T-helper 1 cell (primary cell): ENCODE measurements around the gene SMCHD1.
"Not testable (repeated sequence)": the region's sequence is repeated elsewhere in the genome, so short reads cannot be mapped to it uniquely, and the experiment has no call there.

Experiments used
- DNase-seq, 5 donors: peaks; one replicate each; pipeline ENCODE4 v3.0.0-alpha.2; 2012 to 2020

The SMCHD1 gene

GRCh38 chr18:2717407-2717806 lies 61.9 kb downstream of the SMCHD1 start:
- DNase-seq: no peak

- DNase-seq: no peak
These were observed 63.5 kb downstream of the SMCHD1 start for GRCh38 chr18:2719040-2719439.

- DNase-seq: no peak
These were observed 67.7 kb downstream of the SMCHD1 start for GRCh38 chr18:2723207-2723606.

- no peak for DNase-seq
These were observed 74.2 kb downstream of the SMCHD1 start for GRCh38 chr18:2729757-2730156.

GRCh38 chr18:2736823-2737222 lies 81.3 kb downstream of the SMCHD1 start:
- no peak for DNase-seq

GRCh38 chr18:2740082-2740481 lies 84.6 kb downstream of the SMCHD1 start:
- not testable (repeated sequence) for DNase-seq

- no peak for DNase-seq
These were observed 90.7 kb downstream of the SMCHD1 start for GRCh38 chr18:2746274-2746673.

- DNase-seq: no peak
These were observed 102.8 kb downstream of the SMCHD1 start for GRCh38 chr18:2758309-2758708.

- DNase-seq: no peak
These were observed 119.1 kb downstream of the SMCHD1 start for GRCh38 chr18:2774669-2775068.

- no peak for DNase-seq
These were observed 121.1 kb downstream of the SMCHD1 start for GRCh38 chr18:2776601-2777000.

GRCh38 chr18:2777241-2777640 lies 121.7 kb downstream of the SMCHD1 start:
- DNase-seq: no peak

- DNase-seq: no peak
These were observed 125.2 kb downstream of the SMCHD1 start for GRCh38 chr18:2780750-2781149.

- DNase-seq: no peak
These were observed 131.7 kb downstream of the SMCHD1 start for GRCh38 chr18:2787225-2787624.

GRCh38 chr18:2792395-2792794 lies 136.9 kb downstream of the SMCHD1 start:
- DNase-seq: no peak

- DNase-seq: no peak
These were observed 138.6 kb downstream of the SMCHD1 start for GRCh38 chr18:2794159-2794558.

GRCh38 chr18:2797951-2798350 lies 142.4 kb downstream of the SMCHD1 start:
- no peak for DNase-seq

GRCh38 chr18:2799369-2799768 lies 143.8 kb downstream of the SMCHD1 start:
- DNase-seq: no peak

GRCh38 chr18:2805970-2806943 lies 150.7 kb downstream of the SMCHD1 start:
- no peak for DNase-seq

GRCh38 chr18:2808640-2809039 lies 153.1 kb downstream of the SMCHD1 start:
- not testable (repeated sequence) for DNase-seq

- not testable (repeated sequence) for DNase-seq
These were observed 154.2 kb downstream of the SMCHD1 start for GRCh38 chr18:2809666-2810183.

GRCh38 chr18:2811416-2811815 lies 155.9 kb downstream of the SMCHD1 start:
- no peak for DNase-seq

GRCh38 chr18:2814928-2815327 lies 159.4 kb downstream of the SMCHD1 start:
- no peak for DNase-seq

GRCh38 chr18:2818281-2818680 lies 162.8 kb downstream of the SMCHD1 start:
- DNase-seq: no peak

- no peak for DNase-seq
These were observed 166.2 kb downstream of the SMCHD1 start for GRCh38 chr18:2821695-2822094.
